IPS DF 6.9 (cell line): ENCODE measurements around the gene ANKRD44.

Source experiments
- DNase-seq: peaks from one replicate; pipeline ENCODE4 v3.0.0-alpha.2; 2013; ENCODE audit warnings: low read depth, low spot score
- H3K27ac ChIP-seq: one replicate; pipeline ENCODE4 v1.5.1; 2013; ENCODE audit warnings: low read length, control low read depth
- H3K27me3 ChIP-seq: 2 replicates; pipeline ENCODE4 v1.6.1; 2013; ENCODE audit warnings: mild to moderate bottlenecking, low read length; ENCODE audit not compliant: control insufficient read depth, insufficient read depth
- H3K36me3 ChIP-seq: 2 replicates; pipeline ENCODE4 v1.6.1; 2013; ENCODE audit warnings: low read length; ENCODE audit not compliant: control insufficient read depth, insufficient read depth
- H3K4me1 ChIP-seq: 2 replicates; pipeline ENCODE4 v1.6.1; 2013; ENCODE audit warnings: low read length; ENCODE audit not compliant: control insufficient read depth, insufficient read depth
- H3K4me3 ChIP-seq: 2 replicates; pipeline ENCODE4 v1.5.1; 2013; ENCODE audit warnings: mild to moderate bottlenecking, low read length
- H3K9me3 ChIP-seq: 2 replicates; pipeline ENCODE4 v1.6.1; 2013; ENCODE audit warnings: low read length, inconsistent platforms; ENCODE audit not compliant: control insufficient read depth, insufficient read depth
- WGBS: extraction: QIAGEN DNeasy Blood & Tissue Kit; methylation state at CpG from one replicate; pipeline ENCODE4 v1.1.7; 2013; ENCODE audit warnings: mixed read lengths, missing lambda C conversion rate; ENCODE audit not compliant: insufficient read length, insufficient coverage; 5-methylcytosine and 5-hydroxymethylcytosine counted together

ANKRD44 gene

DNA sequence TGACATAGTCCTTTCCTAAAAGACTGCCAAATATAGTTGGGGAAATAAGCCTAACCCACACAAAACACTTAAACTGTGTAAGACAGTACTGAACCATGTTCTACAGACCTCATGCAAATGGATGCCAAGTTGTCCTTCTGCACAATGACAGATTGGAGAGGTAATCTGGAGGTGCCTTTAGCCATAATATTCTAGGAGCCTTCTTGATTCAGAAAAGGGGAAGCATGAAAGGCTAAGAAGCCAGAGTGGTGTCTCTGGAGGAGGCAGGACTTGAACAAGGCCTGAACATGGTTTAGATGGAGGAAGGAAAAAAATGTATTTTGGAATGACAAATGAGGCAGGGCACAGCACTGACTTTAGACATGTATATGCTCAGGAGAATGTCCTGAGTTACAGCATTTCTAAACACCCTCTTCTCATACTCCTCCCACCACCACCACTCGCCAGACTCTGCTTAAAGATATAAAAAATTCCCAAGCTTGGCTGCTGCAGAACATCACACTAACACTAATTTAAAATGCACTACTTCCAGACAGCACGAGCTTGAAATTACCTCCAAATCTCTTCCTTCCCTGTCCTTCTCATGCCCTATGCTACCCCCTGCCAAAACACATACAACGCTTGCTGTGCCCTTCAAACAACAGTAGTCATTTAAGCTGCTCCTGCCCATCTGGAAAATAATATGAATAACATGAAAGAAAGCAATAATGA lies 110.4 kb downstream of the ANKRD44 start:
- no peak overlapping the region for H3K4me3 ChIP-seq
- DNase-seq: no peak
- no peaks in the 10 kb centered on the region for H3K4me1 ChIP-seq
- no peak overlapping the region for H3K27ac ChIP-seq
- no peaks in the 10 kb centered on the region for H3K36me3 ChIP-seq
- WGBS: no CpG with 5 or more reads among the region's 3 CpGs
- H3K27me3 ChIP-seq: no peaks in the 10 kb centered on the region
- H3K9me3 ChIP-seq: no peaks in the 10 kb centered on the region

DNA sequence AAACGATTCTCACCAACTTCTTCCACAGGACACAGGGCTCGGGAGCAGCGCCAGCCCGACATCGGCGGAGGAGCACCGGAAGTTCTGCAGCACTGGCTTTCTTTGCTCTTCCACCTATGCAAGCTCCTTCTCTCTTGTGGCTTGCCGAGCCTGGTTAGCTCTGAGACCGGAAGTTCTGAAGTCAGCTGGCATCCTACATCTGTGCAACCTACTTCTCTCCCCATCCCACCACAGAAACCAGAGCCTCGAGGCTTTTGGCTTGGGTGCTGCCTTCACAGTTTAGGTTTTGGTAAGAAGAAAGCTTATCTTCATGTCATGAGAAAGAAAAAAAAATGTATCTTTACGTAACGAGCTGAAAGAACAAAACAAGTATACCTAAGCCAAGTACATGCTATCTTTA lies 111.7 kb downstream of the ANKRD44 start:
- Histone ChIP-seq H3K27ac (no peak overlapping the region), H3K27me3 (no peaks in the 10 kb centered on the region), H3K9me3 (no peaks in the 10 kb centered on the region), H3K4me1 (no peaks in the 10 kb centered on the region), H3K4me3 (no peak overlapping the region), H3K36me3 (no peaks in the 10 kb centered on the region)
- DNase-seq: no peak
- WGBS: no CpG with 5 or more reads among the region's 12 CpGs

GRCh38 chr2:197197895-197198311 lies 112.7 kb downstream of the ANKRD44 start:
- Histone ChIP-seq H3K4me1 (no peaks in the 10 kb centered on the region), H3K4me3 (no peak overlapping the region), H3K27ac (no peak overlapping the region), H3K9me3 (no peaks in the 10 kb centered on the region), H3K27me3 (no peaks in the 10 kb centered on the region), H3K36me3 (no peaks in the 10 kb centered on the region)
- no peak for DNase-seq
- WGBS: no CpG with 5 or more reads among the region's 4 CpGs

- H3K4me3 ChIP-seq: no peak overlapping the region
- H3K9me3 ChIP-seq: no peaks in the 10 kb centered on the region
- H3K27me3 ChIP-seq: no peaks in the 10 kb centered on the region
- no peaks in the 10 kb centered on the region for H3K36me3 ChIP-seq
- no peaks in the 10 kb centered on the region for H3K4me1 ChIP-seq
- no peak for DNase-seq
- no peak overlapping the region for H3K27ac ChIP-seq
- no CpG with 5 or more reads among the region's 2 CpGs for WGBS
Measured at GRCh38 chr2:197196541-197197180, 113.9 kb downstream of the ANKRD44 start.

GRCh38 chr2:197195518-197195917 lies 115.1 kb downstream of the ANKRD44 start:
- Histone ChIP-seq H3K4me1 (no peaks in the 10 kb centered on the region), H3K36me3 (no peaks in the 10 kb centered on the region), H3K4me3 (no peak overlapping the region), H3K27ac (no peak overlapping the region), H3K9me3 (no peaks in the 10 kb centered on the region), H3K27me3 (no peaks in the 10 kb centered on the region)
- DNase-seq: no peak
- WGBS: no CpG with 5 or more reads among the region's 3 CpGs

DNA sequence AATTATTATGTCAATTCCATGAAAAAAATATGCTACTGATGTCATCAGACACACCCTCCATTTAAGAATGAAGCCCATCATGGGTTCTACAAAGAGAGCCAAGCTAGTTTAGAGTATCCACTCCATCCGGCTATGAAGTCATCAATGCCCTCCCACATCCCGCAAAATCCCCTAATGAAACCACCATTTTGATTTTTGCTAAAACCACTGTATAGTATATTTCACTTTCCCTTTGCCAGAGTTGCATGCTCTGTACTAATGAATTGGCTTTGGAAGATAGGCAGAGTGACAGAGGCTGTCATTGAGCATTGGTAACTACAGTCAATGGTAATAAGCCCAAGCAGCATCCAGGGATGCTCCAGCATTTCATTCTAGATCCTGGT lies 118.6 kb downstream of the ANKRD44 start:
- Histone ChIP-seq H3K27me3 (no peaks in the 10 kb centered on the region), H3K4me1 (no peaks in the 10 kb centered on the region), H3K9me3 (no peaks in the 10 kb centered on the region), H3K4me3 (no peak overlapping the region), H3K36me3 (no peaks in the 10 kb centered on the region), H3K27ac (no peak overlapping the region)
- no peak for DNase-seq
- no CpG with 5 or more reads among the region's 2 CpGs for WGBS

DNA sequence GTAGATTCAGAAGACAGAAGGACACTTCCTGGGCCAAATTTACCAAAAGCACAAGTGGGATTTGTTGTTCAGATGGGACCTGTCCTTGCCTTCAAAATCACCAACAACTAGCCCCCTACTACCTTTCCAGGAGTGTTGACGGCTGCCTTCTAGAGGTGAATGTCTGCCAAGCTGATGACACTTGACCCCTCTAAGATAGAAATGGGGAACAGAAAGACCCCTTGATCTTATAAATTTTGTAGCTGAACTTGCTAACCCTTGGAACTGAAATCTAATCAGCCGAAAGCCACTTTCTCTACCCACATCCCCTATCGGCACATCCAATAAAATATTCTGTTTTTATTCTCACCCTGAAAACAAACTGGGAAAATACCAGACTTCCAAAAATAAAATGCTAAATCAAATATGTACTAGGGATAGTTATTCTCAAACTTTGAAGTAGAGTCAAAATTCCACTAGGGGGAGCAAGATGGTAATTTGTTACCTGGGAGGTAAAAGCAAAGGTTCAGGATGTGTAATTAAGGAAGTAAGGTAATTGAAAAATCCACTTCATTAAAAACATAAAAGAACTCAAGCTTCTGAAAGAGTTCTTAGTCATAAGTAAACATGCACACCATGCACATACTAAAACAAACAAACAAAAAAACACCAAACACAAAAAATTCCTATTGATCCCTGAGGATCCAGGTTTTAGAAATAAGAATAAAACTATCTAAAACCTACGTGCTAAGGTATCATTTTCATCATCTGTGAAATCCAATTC lies 119.2 kb downstream of the ANKRD44 start:
- Histone ChIP-seq H3K27ac (no peak overlapping the region), H3K36me3 (no peaks in the 10 kb centered on the region), H3K27me3 (no peaks in the 10 kb centered on the region), H3K4me1 (no peaks in the 10 kb centered on the region), H3K9me3 (no peaks in the 10 kb centered on the region), H3K4me3 (no peak overlapping the region)
- no peak for DNase-seq
- no CpG with 5 or more reads among the region's 4 CpGs for WGBS

DNA sequence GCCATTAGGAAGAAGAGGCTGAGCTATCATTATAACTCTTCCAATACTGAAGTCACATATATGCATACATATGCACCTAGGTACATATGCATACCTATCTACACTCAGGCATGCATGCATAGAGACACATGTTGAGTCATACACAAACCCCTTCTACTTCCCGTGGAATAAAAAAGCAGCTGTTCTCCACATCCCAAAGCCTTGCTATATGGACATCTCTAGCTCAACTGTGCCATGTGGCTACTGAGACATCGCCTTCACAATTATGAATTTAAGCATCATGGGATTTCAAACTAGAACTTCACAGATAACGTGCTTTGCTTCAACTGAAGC lies 120.5 kb downstream of the ANKRD44 start:
- Histone ChIP-seq H3K9me3 (no peaks in the 10 kb centered on the region), H3K36me3 (no peaks in the 10 kb centered on the region), H3K27me3 (no peaks in the 10 kb centered on the region), H3K4me3 (no peak overlapping the region), H3K27ac (no peak overlapping the region), H3K4me1 (no peaks in the 10 kb centered on the region)
- WGBS: no CpG with 5 or more reads among the region's 3 CpGs
- DNase-seq: no peak

DNA sequence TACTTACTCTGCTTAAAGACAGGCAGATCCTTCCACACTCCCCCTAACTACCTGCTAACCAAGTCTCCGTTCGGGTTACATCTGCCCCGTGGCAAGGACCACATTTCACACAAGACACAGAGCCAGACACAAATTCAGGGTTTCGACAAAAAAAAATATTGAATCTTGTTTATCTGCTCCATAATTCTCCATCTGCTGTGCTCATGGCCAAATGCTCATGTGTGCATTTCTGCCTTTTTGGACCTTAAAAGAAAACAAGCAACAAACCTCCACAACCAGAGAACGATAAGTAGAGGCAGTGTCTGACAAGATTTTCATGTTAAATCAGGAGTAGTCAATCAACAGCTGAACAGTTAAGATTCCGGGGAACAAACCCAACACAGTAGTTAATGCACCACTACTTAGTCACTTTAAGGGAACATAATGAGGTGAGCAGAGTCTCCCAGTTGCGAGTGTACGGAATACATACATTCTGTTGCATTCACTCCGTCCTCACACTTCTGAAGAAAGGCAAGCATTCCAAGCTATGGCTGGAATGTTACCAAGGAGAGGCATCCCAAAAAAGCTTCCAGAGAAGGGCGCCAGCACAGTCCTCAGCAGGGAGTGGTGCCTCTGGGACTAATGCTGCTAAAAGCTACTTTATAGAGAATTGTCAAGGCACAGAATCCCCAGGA lies 121.0 kb downstream of the ANKRD44 start:
- WGBS: no CpG with 5 or more reads among the region's 10 CpGs
- no peak overlapping the region for H3K4me3 ChIP-seq

GRCh38 chr2:197185676-197186075 lies 124.9 kb downstream of the ANKRD44 start:
- no peak overlapping the region for H3K27ac ChIP-seq
- H3K4me1 ChIP-seq: no peaks in the 10 kb centered on the region
- no peaks in the 10 kb centered on the region for H3K27me3 ChIP-seq
- DNase-seq: no peak
- no CpG with 5 or more reads among the region's 1 CpG for WGBS
- no peaks in the 10 kb centered on the region for H3K36me3 ChIP-seq
- H3K4me3 ChIP-seq: no peak overlapping the region
- H3K9me3 ChIP-seq: no peaks in the 10 kb centered on the region

More for the DNA sequence above, 121.0 kb downstream of the ANKRD44 start:
- Histone ChIP-seq H3K36me3 (no peaks in the 10 kb centered on the region), H3K27ac (no peak overlapping the region), H3K27me3 (no peaks in the 10 kb centered on the region), H3K9me3 (no peaks in the 10 kb centered on the region), H3K4me1 (no peaks in the 10 kb centered on the region)
- no peak for DNase-seq
